ENCODE results near the gene SSBP3.

DNA sequence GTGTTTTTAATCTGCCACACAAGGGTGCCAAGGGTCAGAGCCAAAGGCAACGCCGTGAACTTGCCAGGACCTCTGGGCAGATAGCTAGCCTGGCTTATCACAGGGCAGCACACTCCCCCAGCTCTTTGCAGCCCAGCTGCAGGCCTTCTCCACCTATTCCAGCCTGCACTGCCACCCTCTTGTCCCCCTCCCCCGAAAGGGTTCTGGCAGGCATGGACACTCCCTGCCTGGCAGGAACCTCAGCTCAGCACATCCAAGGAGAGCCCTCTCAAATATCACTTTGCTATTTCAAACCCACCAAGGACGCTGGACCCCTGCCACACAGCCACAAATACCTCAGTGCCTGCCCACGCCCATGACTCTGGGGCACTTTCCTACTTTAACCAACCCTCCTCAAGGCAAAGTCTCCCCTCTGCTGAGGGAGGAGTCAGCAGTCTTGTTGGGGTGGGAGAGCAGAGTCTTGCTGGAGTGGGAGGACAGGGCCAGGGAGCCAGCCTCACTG, 9.1 kb downstream of the SSBP3 start:
- TF ChIP-seq, protein P1, sequence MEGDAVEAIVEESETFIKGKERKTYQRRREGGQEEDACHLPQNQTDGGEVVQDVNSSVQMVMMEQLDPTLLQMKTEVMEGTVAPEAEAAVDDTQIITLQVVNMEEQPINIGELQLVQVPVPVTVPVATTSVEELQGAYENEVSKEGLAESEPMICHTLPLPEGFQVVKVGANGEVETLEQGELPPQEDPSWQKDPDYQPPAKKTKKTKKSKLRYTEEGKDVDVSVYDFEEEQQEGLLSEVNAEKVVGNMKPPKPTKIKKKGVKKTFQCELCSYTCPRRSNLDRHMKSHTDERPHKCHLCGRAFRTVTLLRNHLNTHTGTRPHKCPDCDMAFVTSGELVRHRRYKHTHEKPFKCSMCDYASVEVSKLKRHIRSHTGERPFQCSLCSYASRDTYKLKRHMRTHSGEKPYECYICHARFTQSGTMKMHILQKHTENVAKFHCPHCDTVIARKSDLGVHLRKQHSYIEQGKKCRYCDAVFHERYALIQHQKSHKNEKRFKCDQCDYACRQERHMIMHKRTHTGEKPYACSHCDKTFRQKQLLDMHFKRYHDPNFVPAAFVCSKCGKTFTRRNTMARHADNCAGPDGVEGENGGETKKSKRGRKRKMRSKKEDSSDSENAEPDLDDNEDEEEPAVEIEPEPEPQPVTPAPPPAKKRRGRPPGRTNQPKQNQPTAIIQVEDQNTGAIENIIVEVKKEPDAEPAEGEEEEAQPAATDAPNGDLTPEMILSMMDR (IDR thresholded peaks at IDR 0.05), result no peak
- TF ChIP-seq POLR2A (IDR thresholded peaks at IDR 0.05; ENCODE audit: low read depth), result no peak
